ENCODE measurements around the gene MTMR10.

DNA sequence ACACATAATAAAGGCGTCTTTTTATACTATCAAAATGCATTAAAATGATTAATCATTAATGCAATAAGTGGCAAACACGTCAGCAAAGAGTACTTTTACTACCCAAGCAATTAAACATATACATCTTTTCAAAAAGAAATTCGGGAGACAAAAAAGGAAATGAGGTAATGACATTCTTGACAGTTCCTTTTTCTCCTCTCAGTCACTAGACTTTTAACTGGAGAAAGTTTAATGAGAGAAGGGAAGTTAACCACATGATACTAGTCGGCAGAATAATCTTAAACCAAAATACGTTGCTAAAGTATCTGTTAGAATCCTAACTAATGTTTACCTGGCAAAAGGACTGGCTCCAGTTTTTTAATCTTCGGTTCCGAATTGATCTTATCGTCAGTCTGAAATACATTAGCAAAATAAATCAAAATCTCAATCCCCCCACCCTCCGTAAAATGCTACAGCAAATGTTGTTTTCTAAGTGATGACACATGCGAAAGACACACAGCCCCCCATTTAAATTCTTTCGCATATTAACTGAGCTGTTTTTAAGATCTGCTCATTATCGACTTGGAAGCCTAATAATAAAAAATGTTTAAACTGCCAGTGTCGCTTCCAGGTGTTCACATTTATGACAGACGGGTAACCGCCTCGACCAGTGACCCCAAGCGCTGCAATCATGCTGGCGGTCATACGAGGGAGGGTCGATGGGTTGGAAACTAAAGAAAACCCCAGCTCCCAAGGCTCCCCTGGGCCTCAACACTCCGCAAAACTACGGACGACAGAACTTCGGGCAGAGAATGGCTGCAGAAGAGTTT is 778 bp downstream of the MTMR10 start:
- TF ChIP-seq, protein P1, sequence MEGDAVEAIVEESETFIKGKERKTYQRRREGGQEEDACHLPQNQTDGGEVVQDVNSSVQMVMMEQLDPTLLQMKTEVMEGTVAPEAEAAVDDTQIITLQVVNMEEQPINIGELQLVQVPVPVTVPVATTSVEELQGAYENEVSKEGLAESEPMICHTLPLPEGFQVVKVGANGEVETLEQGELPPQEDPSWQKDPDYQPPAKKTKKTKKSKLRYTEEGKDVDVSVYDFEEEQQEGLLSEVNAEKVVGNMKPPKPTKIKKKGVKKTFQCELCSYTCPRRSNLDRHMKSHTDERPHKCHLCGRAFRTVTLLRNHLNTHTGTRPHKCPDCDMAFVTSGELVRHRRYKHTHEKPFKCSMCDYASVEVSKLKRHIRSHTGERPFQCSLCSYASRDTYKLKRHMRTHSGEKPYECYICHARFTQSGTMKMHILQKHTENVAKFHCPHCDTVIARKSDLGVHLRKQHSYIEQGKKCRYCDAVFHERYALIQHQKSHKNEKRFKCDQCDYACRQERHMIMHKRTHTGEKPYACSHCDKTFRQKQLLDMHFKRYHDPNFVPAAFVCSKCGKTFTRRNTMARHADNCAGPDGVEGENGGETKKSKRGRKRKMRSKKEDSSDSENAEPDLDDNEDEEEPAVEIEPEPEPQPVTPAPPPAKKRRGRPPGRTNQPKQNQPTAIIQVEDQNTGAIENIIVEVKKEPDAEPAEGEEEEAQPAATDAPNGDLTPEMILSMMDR (IDR thresholded peaks at IDR 0.05; ENCODE audit: borderline replicate concordance, extremely low read depth, low read length, poor library complexity, severe bottlenecking), result no peak
- no peak for TF ChIP-seq EZH2 (IDR thresholded peaks at IDR 0.05; ENCODE audit: borderline replicate concordance, low read depth, low read length, severe bottlenecking)

All from DND-41 (cell line).